ENCODE measurements around the gene PDE6G.

DNA sequence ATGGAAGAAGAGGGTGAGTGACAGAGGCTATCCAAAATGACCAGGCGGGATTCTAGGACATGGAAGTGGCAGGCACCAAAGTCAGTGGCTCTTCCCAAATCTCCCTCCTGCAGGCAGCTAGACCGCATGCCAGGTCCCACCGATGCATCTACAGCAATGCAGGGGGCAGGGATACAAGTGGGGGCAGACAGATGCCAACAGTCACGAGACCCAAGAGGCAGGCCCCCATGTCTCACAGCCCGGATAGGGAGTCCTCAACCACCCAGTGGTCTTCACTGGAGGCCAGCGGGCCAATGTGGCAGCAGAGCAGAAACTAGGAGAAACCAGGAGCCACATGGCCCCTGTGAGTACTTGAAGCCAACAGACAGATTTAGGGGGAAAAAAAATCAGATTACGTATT is 39.5 kb downstream of the PDE6G start:
- TF ChIP-seq, protein P1, sequence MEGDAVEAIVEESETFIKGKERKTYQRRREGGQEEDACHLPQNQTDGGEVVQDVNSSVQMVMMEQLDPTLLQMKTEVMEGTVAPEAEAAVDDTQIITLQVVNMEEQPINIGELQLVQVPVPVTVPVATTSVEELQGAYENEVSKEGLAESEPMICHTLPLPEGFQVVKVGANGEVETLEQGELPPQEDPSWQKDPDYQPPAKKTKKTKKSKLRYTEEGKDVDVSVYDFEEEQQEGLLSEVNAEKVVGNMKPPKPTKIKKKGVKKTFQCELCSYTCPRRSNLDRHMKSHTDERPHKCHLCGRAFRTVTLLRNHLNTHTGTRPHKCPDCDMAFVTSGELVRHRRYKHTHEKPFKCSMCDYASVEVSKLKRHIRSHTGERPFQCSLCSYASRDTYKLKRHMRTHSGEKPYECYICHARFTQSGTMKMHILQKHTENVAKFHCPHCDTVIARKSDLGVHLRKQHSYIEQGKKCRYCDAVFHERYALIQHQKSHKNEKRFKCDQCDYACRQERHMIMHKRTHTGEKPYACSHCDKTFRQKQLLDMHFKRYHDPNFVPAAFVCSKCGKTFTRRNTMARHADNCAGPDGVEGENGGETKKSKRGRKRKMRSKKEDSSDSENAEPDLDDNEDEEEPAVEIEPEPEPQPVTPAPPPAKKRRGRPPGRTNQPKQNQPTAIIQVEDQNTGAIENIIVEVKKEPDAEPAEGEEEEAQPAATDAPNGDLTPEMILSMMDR (IDR thresholded peaks at IDR 0.05) = no peak
- no peak for TF ChIP-seq POLR2A (IDR thresholded peaks at IDR 0.05)

Measured in thyroid gland (tissue), 4 donors.